GM10266 (cell line): ENCODE results near the gene GRK2.

Source experiments
- DNase-seq: peaks from one replicate; pipeline ENCODE4 v3.0.0; 2012; ENCODE audit errors: extremely low spot score
- TF ChIP-seq, protein P1 (sequence below): IDR thresholded peaks from 2 replicates; pipeline ENCODE4 v1.5.1; 2012; ENCODE audit warnings: mild to moderate bottlenecking, low read depth; ENCODE audit not compliant: control insufficient read depth, insufficient read depth; ENCODE audit errors: missing control alignments

GRK2 gene

DNA sequence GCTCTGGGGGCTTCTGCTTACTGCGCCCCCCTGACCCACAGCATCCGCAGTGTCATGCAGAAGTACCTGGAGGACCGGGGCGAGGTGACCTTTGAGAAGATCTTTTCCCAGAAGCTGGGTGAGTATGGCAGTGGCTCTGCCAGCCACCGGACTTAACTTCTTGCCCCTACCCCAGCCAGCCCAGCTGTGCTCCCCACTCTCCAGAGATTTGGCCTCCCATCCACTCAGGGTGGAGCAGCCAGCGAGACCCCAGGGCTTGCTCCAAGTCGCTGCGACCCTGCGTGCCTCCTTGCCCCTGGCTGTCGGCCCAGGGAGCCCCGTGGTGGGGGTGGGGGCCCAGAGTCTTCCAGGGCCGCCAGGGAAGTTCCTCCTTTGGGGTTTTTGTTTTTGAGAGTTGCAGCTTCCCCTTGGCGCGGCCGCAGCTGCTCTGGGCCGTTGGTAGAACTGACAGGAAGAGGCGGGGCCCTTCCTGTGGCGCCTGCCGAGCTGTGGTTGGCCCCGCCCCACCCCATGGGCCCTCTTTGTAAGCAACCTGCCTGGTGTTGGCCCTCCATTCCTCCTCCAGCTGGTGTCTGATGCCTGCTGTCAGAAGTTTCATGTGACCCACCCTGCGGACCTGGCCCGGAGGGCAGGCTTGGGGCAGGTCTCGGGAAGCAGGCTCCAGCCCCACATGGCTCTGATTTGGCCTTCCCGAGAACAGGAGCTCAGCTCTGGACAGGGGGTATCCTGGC, 11.1 kb downstream of the GRK2 start:
- TF ChIP-seq, protein P1, sequence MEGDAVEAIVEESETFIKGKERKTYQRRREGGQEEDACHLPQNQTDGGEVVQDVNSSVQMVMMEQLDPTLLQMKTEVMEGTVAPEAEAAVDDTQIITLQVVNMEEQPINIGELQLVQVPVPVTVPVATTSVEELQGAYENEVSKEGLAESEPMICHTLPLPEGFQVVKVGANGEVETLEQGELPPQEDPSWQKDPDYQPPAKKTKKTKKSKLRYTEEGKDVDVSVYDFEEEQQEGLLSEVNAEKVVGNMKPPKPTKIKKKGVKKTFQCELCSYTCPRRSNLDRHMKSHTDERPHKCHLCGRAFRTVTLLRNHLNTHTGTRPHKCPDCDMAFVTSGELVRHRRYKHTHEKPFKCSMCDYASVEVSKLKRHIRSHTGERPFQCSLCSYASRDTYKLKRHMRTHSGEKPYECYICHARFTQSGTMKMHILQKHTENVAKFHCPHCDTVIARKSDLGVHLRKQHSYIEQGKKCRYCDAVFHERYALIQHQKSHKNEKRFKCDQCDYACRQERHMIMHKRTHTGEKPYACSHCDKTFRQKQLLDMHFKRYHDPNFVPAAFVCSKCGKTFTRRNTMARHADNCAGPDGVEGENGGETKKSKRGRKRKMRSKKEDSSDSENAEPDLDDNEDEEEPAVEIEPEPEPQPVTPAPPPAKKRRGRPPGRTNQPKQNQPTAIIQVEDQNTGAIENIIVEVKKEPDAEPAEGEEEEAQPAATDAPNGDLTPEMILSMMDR = no peak
- DNase-seq = peak; percentile 93

DNA sequence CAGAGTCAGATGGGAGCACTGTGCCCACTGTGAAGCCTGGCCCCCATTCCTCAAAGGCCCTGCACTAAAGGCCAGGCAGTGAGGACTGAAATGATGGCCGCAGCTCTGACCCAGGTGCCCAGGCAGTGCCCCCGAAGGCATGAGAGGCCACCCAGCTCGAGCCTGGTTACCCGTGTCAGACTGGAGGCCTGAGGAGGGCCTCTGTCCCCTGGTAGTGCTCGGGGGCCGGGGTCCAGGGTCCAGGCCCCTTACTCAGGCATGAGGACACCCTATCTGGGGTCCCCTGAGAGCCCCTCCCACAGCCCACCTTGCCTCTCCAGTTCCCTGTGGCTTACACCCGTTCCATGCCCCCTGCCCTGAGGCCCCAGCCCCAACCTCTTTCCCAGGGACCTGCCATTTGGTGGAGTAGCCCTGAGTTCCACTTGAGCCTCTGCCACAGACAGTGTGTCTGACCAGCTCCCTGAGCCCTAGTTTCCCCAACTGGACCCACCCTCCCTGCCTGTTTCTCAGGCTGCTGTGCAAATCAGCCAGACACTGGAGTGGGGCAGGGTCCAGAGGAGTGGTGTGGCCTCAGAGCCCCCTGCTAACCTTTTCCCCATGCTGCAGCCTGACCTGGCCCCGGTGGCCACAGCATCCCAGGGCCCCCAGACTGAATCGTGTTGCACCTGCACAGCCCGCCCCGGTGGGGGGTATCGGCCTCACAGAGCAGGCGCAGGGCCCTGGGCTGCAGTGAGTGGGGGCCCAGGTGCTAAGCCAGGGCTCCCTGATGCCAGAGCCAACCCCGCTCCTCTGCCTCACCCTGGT, 12.1 kb downstream of the GRK2 start:
- DNase-seq = no peak
- TF ChIP-seq, protein P1 = no peak

DNA sequence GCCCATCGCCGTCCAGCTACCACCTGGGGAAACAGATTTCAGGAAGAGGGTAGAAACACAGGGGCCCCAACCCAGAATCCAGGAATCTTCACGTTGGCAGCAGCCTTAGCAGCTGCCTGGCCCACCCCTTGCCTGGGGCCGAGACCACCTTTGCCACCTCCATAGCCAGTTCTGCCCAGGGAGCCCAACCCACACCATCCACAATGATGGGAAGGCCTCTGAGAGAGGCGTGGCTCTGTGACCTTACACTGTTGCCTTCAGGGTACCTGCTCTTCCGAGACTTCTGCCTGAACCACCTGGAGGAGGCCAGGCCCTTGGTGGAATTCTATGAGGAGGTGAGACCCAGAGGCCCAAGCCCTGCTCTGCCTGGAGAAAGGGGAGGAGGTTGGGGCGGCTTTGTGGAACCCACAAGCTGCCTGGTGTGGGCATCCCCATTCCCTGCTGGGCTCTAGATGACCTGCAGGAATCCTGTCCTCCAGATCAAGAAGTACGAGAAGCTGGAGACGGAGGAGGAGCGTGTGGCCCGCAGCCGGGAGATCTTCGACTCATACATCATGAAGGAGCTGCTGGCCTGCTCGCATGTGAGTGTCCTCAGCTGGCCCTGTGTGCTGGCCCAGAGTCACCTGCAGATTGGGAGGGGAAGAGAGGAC, 12.8 kb downstream of the GRK2 start:
- DNase-seq = no peak
- TF ChIP-seq, protein P1 = no peak

DNA sequence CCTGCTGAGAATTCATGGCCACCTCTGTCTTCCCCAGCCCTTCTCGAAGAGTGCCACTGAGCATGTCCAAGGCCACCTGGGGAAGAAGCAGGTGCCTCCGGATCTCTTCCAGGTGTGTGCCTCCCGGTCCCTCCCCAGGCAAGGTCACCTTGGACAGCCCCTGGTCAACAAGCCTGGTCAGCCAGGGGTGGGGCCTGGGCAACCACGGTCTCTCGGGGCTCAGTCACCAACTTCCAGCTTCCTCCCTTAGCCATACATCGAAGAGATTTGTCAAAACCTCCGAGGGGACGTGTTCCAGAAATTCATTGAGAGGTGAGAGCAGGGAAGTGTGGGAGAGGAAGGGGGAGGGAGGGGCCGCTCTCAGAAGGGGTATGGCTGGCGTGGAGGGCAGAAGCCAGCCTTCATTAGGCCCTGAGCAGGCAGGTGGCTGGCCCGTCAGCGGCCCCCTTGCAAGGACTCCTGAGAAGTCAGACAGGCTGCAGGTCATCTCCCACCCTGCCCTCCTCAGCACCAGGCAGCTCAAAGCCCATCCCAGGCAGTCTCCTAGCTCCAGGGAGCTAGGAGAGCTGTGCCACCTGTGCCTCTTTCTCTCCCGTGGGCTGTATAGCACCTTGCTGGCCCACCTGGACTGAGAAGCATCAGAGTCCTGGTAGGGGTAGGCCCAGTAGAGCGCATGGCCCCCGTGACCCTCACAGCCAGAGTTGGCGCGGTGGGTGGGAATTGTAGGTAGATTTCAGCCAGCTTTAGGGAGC, 13.5 kb downstream of the GRK2 start:
- DNase-seq = no peak
- TF ChIP-seq, protein P1 = no peak

DNA sequence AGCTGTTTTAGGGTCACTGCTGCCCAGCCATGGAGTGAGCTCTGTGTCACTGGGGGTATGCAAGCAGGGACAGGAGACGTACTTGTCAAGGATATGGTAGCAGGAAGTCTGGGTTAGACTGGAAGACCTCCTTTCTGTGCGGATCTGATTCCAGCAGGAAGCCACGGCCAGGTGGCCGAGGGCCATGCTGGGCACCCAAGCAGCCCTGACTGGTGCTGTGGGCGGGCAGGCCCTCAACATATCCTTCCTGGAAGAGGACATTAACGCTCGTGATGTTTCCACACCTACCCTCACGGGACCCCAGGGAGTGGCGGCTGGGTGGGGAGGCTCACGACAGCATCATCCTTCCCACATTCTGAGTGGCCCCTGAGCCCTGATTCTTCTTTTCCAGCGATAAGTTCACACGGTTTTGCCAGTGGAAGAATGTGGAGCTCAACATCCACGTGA, 14.1 kb downstream of the GRK2 start:
- DNase-seq = no peak
- TF ChIP-seq, protein P1 = no peak

DNA sequence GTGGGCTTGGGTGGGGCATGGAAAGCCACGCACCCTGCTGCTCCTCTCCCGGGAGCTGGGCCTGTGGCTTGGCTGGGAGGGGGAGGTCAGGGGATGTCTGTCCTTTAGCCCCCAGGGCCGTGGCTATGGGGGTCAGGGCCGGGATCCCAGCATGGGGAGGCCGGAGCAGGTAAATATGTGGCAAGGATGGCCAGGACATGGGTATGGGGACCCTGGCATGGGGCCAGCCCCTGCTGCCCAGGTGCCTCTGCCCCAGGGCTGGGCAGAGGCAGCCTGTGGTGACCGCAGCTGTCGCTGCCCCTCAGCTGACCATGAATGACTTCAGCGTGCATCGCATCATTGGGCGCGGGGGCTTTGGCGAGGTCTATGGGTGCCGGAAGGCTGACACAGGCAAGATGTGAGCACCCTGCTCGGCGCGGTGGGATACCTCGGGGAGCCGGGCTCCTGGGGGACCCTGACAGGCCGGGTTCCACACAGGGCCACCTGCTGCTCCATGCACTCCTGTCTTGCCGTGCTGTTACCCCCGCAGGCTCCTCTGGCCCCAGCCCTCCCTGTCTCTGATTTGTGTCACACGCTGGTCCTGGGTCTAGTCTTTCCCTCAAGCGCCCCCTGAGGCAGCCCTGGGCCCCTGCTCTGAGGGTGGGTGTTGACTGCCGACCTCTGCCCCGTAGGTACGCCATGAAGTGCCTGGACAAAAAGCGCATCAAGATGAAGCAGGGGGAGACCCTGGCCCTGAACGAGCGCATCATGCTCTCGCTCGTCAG, 14.7 kb downstream of the GRK2 start:
- no peak for DNase-seq
- TF ChIP-seq, protein P1 = no peak
